ENCODE measurements around the gene SLC38A10.

- TF ChIP-seq POLR2A (IDR thresholded peaks at IDR 0.05; ENCODE audit: low read depth, low read length) (no peak), CTCF (conservative IDR thresholded peaks at IDR 0.05; ENCODE audit: low read depth, low read length) (no peak)
Measured at GRCh38 chr17:81279278-81280275, 15.5 kb downstream of the SLC38A10 start.

Measured in IMR-90 (cell line).